Esophagus squamous epithelium (tissue), 5 donors: ENCODE data around the gene HBP1. TPM values are rescaled to one million over a fixed set of nuclear protein-coding genes. Genes with fewer than 3 reads are reported as not detected.

Experiments
- DNase-seq: peaks from one replicate; lab custom pipeline; 2025; lab: John Stamatoyannopoulos, UW
- H3K27ac ChIP-seq, 4 donors: fragments of 200-600 bp; sonication (generic); one replicate each; pipeline ENCODE4 v1.5.1; 2016 to 2019; ENCODE audit warnings: mild to moderate bottlenecking in 1 of 4
- H3K27me3 ChIP-seq, 4 donors: fragments of 200-600 bp; sonication (generic); 1 replicate in 3 of 4; 2 replicates in 1 of 4; pipeline versions ENCODE4 v1.5.1 to v1.6.0; 2017 to 2021; ENCODE audit warnings: antibody characterized with exemption in 1 of 4
- H3K36me3 ChIP-seq, 3 donors: fragments of 200-600 bp; sonication (generic); one replicate each; pipeline ENCODE4 v1.5.1; 2016 to 2019
- H3K4me1 ChIP-seq, 3 donors: fragments of 200-600 bp; sonication (generic); one replicate each; pipeline ENCODE4 v1.5.1; 2017 to 2019
- H3K4me3 ChIP-seq, 4 donors: fragments of 200-600 bp; sonication (generic); 1 replicate in 3 of 4; 2 replicates in 1 of 4; pipeline ENCODE4 v1.5.1; 2016 to 2019; ENCODE audit warnings: mild to moderate bottlenecking in 2 of 4, moderate library complexity in 1 of 4
- H3K9me3 ChIP-seq, 3 donors: fragments of 200-600 bp; sonication (generic); one replicate each; pipeline ENCODE4 v1.5.1; 2016 to 2019
- CTCF ChIP-seq, 6 experiments: fragments of 450-650 bp in 4 of 6; fragments of 200-600 bp in 2 of 6; sonication (generic) in 2 of 6; IDR thresholded peaks; one replicate each; pipeline ENCODE4 v1.5.1; 2016 to 2019; ENCODE audit warnings: antibody characterized with exemption in 6 of 6, mild to moderate bottlenecking in 4 of 6, moderate library complexity in 4 of 6
- POLR2A ChIP-seq, 4 donors: fragments of 450-650 bp; IDR thresholded peaks; one replicate each; pipeline ENCODE4 v1.6.1; 2017; ENCODE audit warnings: antibody characterized with exemption in 4 of 4, mild to moderate bottlenecking in 4 of 4, moderate library complexity in 3 of 4
- WGBS, 2 donors: methylation state at CpG; one replicate each; pipeline ENCODE4 v1.1.5; 2018; 5-methylcytosine and 5-hydroxymethylcytosine counted together
- intact Hi-C: fragments of 100-400 bp; cut with DNase I; formaldehyde crosslinking; loops from one replicate; pipeline ENCODE4 v1.15.0; 2022
- total RNA-seq, 4 donors: library from RNA; depleted of rRNA; stranded (reverse); fragments of >200 nt; gene quantifications; one replicate each; pipeline ENCODE4 v1.1.0, GENCODE V29; 2016
- donor health status: DM: yes; HTN: yes; CAD: no.

HBP1 gene
- total RNA-seq, 4 donors from 2014 or later = 51.5 to 108 (median 69.7) TPM

- WGBS, 2 donors = 81 to 86% methylated on average over 7 of the region's 7 CpGs
- TF ChIP-seq POLR2A (IDR thresholded peaks at IDR 0.05) (no peak), CTCF (IDR thresholded peaks at IDR 0.05) (no peak)
- no peaks in the 10 kb centered on the region for H3K27me3 ChIP-seq
- DNase-seq = no peak
- no peak overlapping the region for H3K4me3 ChIP-seq
- H3K36me3 ChIP-seq = peaks cover 0 to 3% (median 0%) of the 10 kb centered on the region in 3 donors
- no peak overlapping the region for H3K27ac ChIP-seq
- intact Hi-C loops = loop anchor here (10.0 kb wide), 1 partner anchor 568 kb away; no protein-coding TSS in a partner anchor
- H3K4me1 ChIP-seq = no peaks in the 10 kb centered on the region
- H3K9me3 ChIP-seq = no peaks in the 10 kb centered on the region
These were observed 11.7 kb upstream of the HBP1 start for GRCh38 chr7:107157091-107157490.

GRCh38 chr7:107158028-107158427 lies 10.8 kb upstream of the HBP1 start:
- intact Hi-C loops = loop anchor here (10.0 kb wide), 1 partner anchor 567 kb away; no protein-coding TSS in a partner anchor
- TF ChIP-seq POLR2A (IDR thresholded peaks at IDR 0.05) = no peak
- TF ChIP-seq CTCF (IDR thresholded peaks at IDR 0.05) = no peak
- no peak overlapping the region for H3K4me3 ChIP-seq
- H3K27ac ChIP-seq = no peak overlapping the region
- H3K4me1 ChIP-seq = no peaks in the 10 kb centered on the region
- 80 to 85% methylated on average over 2 of the region's 2 CpGs for WGBS, 2 donors
- no peaks in the 10 kb centered on the region for H3K36me3 ChIP-seq
- H3K27me3 ChIP-seq = no peaks in the 10 kb centered on the region
- no peaks in the 10 kb centered on the region for H3K9me3 ChIP-seq
- DNase-seq = no peak

GRCh38 chr7:107160389-107160788 lies 8.4 kb upstream of the HBP1 start:
- no peak overlapping the region for H3K4me3 ChIP-seq
- H3K27ac ChIP-seq = no peak overlapping the region
- H3K27me3 ChIP-seq = no peaks in the 10 kb centered on the region
- DNase-seq = no peak
- intact Hi-C loops = no loop called here
- 74 to 79% methylated on average over 2 of the region's 2 CpGs for WGBS, 2 donors
- no peaks in the 10 kb centered on the region for H3K9me3 ChIP-seq
- TF ChIP-seq POLR2A (IDR thresholded peaks at IDR 0.05) (no peak), CTCF (IDR thresholded peaks at IDR 0.05) (no peak)
- H3K4me1 ChIP-seq = no peaks in the 10 kb centered on the region
- H3K36me3 ChIP-seq = no peaks in the 10 kb centered on the region

- intact Hi-C loops = no loop called here
- H3K36me3 ChIP-seq = no peaks in the 10 kb centered on the region
These were observed 7.4 kb upstream of the HBP1 start for GRCh38 chr7:107161415-107161814.

GRCh38 chr7:107162475-107162874 lies 6.3 kb upstream of the HBP1 start:
- no peaks in the 10 kb centered on the region for H3K9me3 ChIP-seq
- H3K36me3 ChIP-seq = no peaks in the 10 kb centered on the region
- no peak overlapping the region for H3K4me3 ChIP-seq
- 53 to 67% methylated on average over 5 of the region's 5 CpGs for WGBS, 2 donors
- TF ChIP-seq CTCF (IDR thresholded peaks at IDR 0.05) (no peak), POLR2A (IDR thresholded peaks at IDR 0.05) (no peak)
- intact Hi-C loops = no loop called here
- H3K27me3 ChIP-seq = no peaks in the 10 kb centered on the region
- H3K4me1 ChIP-seq = peaks cover 0 to 10% (median 0%) of the 10 kb centered on the region in 3 donors
- DNase-seq = no peak
- H3K27ac ChIP-seq = no peak overlapping the region

More at GRCh38 chr7:107161415-107161814, 7.4 kb upstream of the HBP1 start:
- no peaks in the 10 kb centered on the region for H3K9me3 ChIP-seq
- H3K27me3 ChIP-seq = no peaks in the 10 kb centered on the region
- TF ChIP-seq CTCF (IDR thresholded peaks at IDR 0.05) (no peak), POLR2A (IDR thresholded peaks at IDR 0.05) (no peak)
- DNase-seq = no peak
- WGBS, 2 donors = 73 to 87% methylated on average over 3 of the region's 3 CpGs
- H3K4me3 ChIP-seq = no peak overlapping the region
- H3K27ac ChIP-seq = no peak overlapping the region
- H3K4me1 ChIP-seq = no peaks in the 10 kb centered on the region
